ENCODE measurements around the gene TUBB2A. TPM values are rescaled to one million over a fixed set of nuclear protein-coding genes. Genes with fewer than 3 reads are reported as not detected.
"Not testable (repeated sequence)": the region's sequence is repeated elsewhere in the genome, so short reads cannot be mapped to it uniquely, and the experiment has no call there.

The TUBB2A gene
- total RNA-seq, 1 donor from 2014 or later = 37.1 TPM

DNA sequence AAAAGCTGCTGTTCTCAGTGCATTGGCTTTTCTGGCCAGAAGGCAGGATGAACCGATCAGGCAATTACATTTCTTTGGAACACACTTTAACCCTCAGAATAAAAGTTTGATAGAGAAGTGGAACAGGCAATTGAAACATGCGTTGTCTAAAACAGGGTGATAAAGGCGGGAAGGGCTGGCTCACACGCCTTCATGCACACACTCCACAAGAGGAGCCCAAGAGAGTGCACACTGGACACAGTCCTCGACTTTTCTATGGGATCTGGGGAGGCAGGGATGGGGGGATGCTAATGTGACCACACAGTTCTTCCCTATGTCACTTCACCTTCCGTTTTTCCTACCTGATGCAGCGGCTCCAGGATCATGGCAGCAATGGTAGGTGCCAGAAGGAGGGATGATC, 30.9 kb upstream of the TUBB2A start:
- no peak overlapping the region for H3K27ac Mint-ChIP-seq
- peaks cover 3% of the 10 kb centered on the region for H3K4me1 Mint-ChIP-seq (ENCODE audit: low read depth)
- no peak for DNase-seq (ENCODE audit: low spot score, unreplicated experiment)
- no peaks in the 10 kb centered on the region for H3K36me3 Mint-ChIP-seq (ENCODE audit: insufficient read depth)
- no peak overlapping the region for H3K4me3 Mint-ChIP-seq (ENCODE audit: low read depth)
- H3K27me3 Mint-ChIP-seq = no peaks in the 10 kb centered on the region
- H3K9me3 Mint-ChIP-seq (ENCODE audit: low read depth) = no peaks in the 10 kb centered on the region
- TF ChIP-seq, protein P1, sequence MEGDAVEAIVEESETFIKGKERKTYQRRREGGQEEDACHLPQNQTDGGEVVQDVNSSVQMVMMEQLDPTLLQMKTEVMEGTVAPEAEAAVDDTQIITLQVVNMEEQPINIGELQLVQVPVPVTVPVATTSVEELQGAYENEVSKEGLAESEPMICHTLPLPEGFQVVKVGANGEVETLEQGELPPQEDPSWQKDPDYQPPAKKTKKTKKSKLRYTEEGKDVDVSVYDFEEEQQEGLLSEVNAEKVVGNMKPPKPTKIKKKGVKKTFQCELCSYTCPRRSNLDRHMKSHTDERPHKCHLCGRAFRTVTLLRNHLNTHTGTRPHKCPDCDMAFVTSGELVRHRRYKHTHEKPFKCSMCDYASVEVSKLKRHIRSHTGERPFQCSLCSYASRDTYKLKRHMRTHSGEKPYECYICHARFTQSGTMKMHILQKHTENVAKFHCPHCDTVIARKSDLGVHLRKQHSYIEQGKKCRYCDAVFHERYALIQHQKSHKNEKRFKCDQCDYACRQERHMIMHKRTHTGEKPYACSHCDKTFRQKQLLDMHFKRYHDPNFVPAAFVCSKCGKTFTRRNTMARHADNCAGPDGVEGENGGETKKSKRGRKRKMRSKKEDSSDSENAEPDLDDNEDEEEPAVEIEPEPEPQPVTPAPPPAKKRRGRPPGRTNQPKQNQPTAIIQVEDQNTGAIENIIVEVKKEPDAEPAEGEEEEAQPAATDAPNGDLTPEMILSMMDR (IDR thresholded peaks at IDR 0.05; ENCODE audit: unreplicated experiment) = no peak

DNA sequence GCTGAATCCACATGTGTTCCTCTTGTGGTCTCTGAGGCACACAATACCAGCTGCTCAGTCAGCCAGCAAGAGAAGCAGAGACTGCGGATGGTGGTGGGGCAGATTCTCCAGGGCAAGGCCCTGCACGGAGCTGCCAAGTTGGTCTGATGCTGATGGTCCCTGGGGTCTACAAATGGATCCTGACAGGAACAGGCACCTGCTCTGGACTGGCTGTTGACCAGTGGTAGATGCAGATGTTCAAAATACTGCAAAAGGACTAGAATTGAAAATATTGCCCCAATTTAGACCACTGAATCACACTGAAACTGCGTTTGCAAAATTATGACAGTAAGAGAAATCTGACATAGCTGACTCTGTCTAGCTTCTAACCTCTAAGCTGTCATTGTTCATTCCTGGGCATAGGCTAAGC, 29.6 kb upstream of the TUBB2A start:
- Mint-ChIP-seq H3K4me3 (ENCODE audit: low read depth) (no peak overlapping the region), H3K36me3 (ENCODE audit: insufficient read depth) (no peaks in the 10 kb centered on the region), H3K27me3 (no peaks in the 10 kb centered on the region), H3K4me1 (ENCODE audit: low read depth) (peaks cover 3% of the 10 kb centered on the region), H3K9me3 (ENCODE audit: low read depth) (no peaks in the 10 kb centered on the region), H3K27ac (no peak overlapping the region)
- TF ChIP-seq, protein P1 (IDR thresholded peaks at IDR 0.05; ENCODE audit: unreplicated experiment) = no peak
- DNase-seq (ENCODE audit: low spot score, unreplicated experiment) = no peak

DNA sequence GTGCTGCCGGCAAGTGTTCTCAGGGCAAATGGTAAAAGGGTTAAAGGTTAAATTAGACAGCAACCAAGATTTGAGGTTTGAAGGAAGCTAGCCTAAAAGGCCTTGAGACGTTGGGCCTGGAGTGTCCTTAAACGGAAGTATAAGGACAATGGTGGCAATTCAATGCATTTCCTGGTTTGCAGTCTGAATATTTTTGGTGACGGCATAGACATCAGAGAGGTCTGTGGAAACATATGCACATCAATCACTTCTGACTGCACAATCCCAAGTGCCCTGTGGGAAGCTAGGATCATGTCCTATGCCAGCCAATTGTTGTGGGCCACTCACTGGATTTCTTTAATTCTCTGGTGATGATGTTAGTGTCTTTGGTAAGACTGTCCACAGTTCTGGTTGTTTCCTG, 25.7 kb upstream of the TUBB2A start:
- Mint-ChIP-seq H3K4me1 (ENCODE audit: low read depth) (peaks cover 3% of the 10 kb centered on the region), H3K27ac (no peak overlapping the region), H3K4me3 (ENCODE audit: low read depth) (no peak overlapping the region), H3K27me3 (no peaks in the 10 kb centered on the region), H3K36me3 (ENCODE audit: insufficient read depth) (no peaks in the 10 kb centered on the region), H3K9me3 (ENCODE audit: low read depth) (no peaks in the 10 kb centered on the region)
- DNase-seq (ENCODE audit: low spot score, unreplicated experiment) = no peak
- TF ChIP-seq, protein P1 (IDR thresholded peaks at IDR 0.05; ENCODE audit: unreplicated experiment) = no peak

DNA sequence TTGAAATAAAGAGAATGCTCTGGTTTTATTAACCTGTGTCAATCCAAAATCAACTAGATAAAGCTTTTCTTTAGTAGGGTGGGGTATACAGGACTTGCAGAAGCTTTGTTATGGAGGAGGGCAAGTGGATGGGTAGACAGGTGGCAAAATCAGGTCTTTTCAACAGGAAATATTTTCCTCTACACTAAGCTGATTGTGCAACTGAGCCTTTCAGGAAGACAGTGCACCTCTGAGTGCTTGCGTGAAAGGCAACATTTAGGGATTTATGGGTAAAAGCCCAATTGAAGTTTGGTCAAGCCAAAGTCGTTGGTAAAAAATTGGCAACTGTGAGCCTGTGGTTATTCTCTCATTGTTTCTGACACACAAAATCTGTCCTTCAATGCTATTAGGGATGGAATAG, 23.8 kb upstream of the TUBB2A start:
- TF ChIP-seq, protein P1 (IDR thresholded peaks at IDR 0.05; ENCODE audit: unreplicated experiment) = no peak
- H3K4me1 Mint-ChIP-seq (ENCODE audit: low read depth) = peaks cover under 1% of the 10 kb centered on the region

DNA sequence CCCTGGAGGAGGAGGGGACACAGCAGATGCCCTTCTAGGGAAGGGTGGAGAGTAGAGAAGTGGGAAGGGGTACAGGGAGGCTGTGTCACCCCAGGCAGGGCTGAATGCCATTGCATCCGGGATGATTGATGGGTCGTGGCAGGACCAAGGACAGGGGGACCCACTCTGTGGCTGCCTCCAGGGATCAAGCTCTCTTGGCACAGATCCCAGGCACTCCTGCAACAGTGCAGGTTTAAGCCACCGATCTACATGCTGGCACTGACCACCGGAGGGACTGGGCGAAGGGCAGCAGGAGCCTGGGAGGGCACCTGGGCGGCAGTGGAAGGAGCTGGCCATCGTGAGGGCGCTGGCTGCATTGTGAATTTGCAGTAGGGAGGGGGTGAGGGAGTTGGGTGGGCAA, 22.6 kb upstream of the TUBB2A start:
- H3K9me3 Mint-ChIP-seq (ENCODE audit: low read depth); H3K4me1 Mint-ChIP-seq (ENCODE audit: low read depth): not testable (repeated sequence)
- H3K4me3 Mint-ChIP-seq (ENCODE audit: low read depth) = peak overlapping the region; percentile 61

More for the DNA sequence above, 23.8 kb upstream of the TUBB2A start:
- Mint-ChIP-seq H3K9me3 (ENCODE audit: low read depth) (no peaks in the 10 kb centered on the region), H3K4me3 (ENCODE audit: low read depth) (no peak overlapping the region), H3K36me3 (ENCODE audit: insufficient read depth) (no peaks in the 10 kb centered on the region), H3K27me3 (peaks cover under 1% of the 10 kb centered on the region), H3K27ac (no peak overlapping the region)
- no peak for DNase-seq (ENCODE audit: low spot score, unreplicated experiment)

DNA sequence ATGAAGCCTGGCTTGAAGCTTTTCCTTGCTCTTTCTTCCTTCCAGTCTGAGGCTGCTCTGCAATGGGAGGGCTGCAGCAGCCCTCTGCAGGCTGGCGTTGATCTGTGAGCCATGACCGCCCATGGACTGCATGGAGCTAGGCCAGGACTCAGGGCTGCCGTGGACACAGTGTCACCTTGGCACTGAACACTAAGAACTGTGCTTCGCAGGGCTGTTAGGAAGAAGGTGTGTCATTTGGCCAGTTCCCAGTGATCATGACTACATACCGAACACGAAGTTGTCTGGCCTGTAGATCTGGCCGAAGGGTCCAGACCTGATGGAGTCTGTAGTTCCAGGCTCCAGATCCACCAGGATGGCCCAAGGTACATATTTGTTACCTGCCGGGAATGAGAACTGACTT, 21.3 kb upstream of the TUBB2A start:
- not testable (repeated sequence) for H3K27ac Mint-ChIP-seq; H3K36me3 Mint-ChIP-seq (ENCODE audit: insufficient read depth); H3K4me1 Mint-ChIP-seq (ENCODE audit: low read depth); H3K9me3 Mint-ChIP-seq (ENCODE audit: low read depth); DNase-seq (ENCODE audit: low spot score, unreplicated experiment); H3K27me3 Mint-ChIP-seq; H3K4me3 Mint-ChIP-seq (ENCODE audit: low read depth)

More for the DNA sequence above, 22.6 kb upstream of the TUBB2A start:
- not testable (repeated sequence) for H3K36me3 Mint-ChIP-seq (ENCODE audit: insufficient read depth); H3K27me3 Mint-ChIP-seq; H3K27ac Mint-ChIP-seq; DNase-seq (ENCODE audit: low spot score, unreplicated experiment)

Measured in progenitor cell of endocrine pancreas (in vitro differentiated cells).